OCI-LY7 (cell line): ENCODE data around the gene FLNC. TPM values are rescaled to one million over a fixed set of nuclear protein-coding genes. Genes with fewer than 3 reads are reported as not detected.

ENCODE experiments used
- BruUV-seq: library from RNA; stranded (reverse); fragments of 400-500 nt; replicated peaks from 2 replicates; lab custom pipeline; 2021; lab: Mats Ljungman, UMichigan
- CTCF ChIA-PET: fragments of 300-600 bp; sonication (Branson Sonifier 250); formaldehyde crosslinking; loops from one replicate; lab custom pipeline; 2022; ENCODE audit warnings: antibody characterized with exemption; ENCODE audit not compliant: unreplicated experiment; lab: Charles Lee
- POLR2A ChIA-PET: fragments of 300-600 bp; sonication (Branson Sonifier 250); formaldehyde crosslinking; loops from one replicate; lab custom pipeline; 2022; ENCODE audit warnings: antibody characterized with exemption; lab: Charles Lee
- DNase-seq: peaks from one replicate; pipeline ENCODE4 v3.0.0-alpha.2; 2015; ENCODE audit warnings: low spot score
- H2AFZ ChIP-seq: fragments of 200-600 bp; sonication (generic), shearing (Covaris generic); 2 replicates; pipeline ENCODE4 v1.6.1; 2014; ENCODE audit warnings: mild to moderate bottlenecking, antibody characterized with exemption, low read length, moderate library complexity
- H3K27ac ChIP-seq: fragments of 200-600 bp; sonication (generic); 2 replicates; pipeline ENCODE4 v1.5.1; 2014; ENCODE audit warnings: mixed run types, low read depth, mild to moderate bottlenecking, moderate library complexity, low read length, inconsistent platforms; ENCODE audit not compliant: poor library complexity, severe bottlenecking
- H3K36me3 ChIP-seq: fragments of 200-600 bp; sonication (generic); 2 replicates; pipeline ENCODE4 v1.6.1; 2014; ENCODE audit warnings: mild to moderate bottlenecking, antibody characterized with exemption, low read length, moderate library complexity, mixed read lengths; ENCODE audit not compliant: insufficient read depth
- H3K4me1 ChIP-seq: fragments of 200-600 bp; sonication (generic); 2 replicates; pipeline ENCODE4 v1.5.1; 2014; ENCODE audit warnings: mild to moderate bottlenecking, low read length; ENCODE audit not compliant: insufficient read depth, poor library complexity, severe bottlenecking
- H3K4me2 ChIP-seq: fragments of 200-600 bp; sonication (generic); 2 replicates; pipeline ENCODE4 v1.6.1; 2014; ENCODE audit warnings: mild to moderate bottlenecking, low read length
- H3K4me3 ChIP-seq: fragments of 200-600 bp; sonication (generic); 2 replicates; pipeline ENCODE4 v1.5.1; 2014; ENCODE audit warnings: mild to moderate bottlenecking, low read depth, low read length; ENCODE audit not compliant: poor library complexity, severe bottlenecking
- H3K79me2 ChIP-seq: fragments of 200-600 bp; sonication (generic); 2 replicates; pipeline ENCODE4 v1.6.1; 2016; ENCODE audit warnings: low read depth, mild to moderate bottlenecking, low read length, moderate library complexity, mixed read lengths; ENCODE audit not compliant: insufficient read depth
- H3K9me2 ChIP-seq: fragments of 200-600 bp; sonication (generic); 2 replicates; pipeline ENCODE4 v1.6.1; 2016; ENCODE audit warnings: mild to moderate bottlenecking, low read length, mixed read lengths; ENCODE audit not compliant: insufficient read depth
- H3K9me3 ChIP-seq: fragments of 200-600 bp; sonication (generic); 2 replicates; pipeline ENCODE4 v1.6.1; 2014; ENCODE audit warnings: mild to moderate bottlenecking, mixed run types, low read length, mixed read lengths
- H4K20me1 ChIP-seq: fragments of 200-600 bp; sonication (generic); 2 replicates; pipeline ENCODE4 v1.6.1; 2014; ENCODE audit warnings: mild to moderate bottlenecking, antibody characterized with exemption, low read length, moderate library complexity, mixed read lengths; ENCODE audit not compliant: insufficient read depth
- CTCF ChIP-seq: fragments of 200-600 bp; sonication (generic); conservative IDR thresholded peaks from 2 replicates; pipeline ENCODE4 v1.5.1; 2014; ENCODE audit warnings: mild to moderate bottlenecking, antibody characterized with exemption, low read length, moderate library complexity, mixed read lengths
- EZH2phosphoT487 ChIP-seq: fragments of 200-600 bp; sonication (generic); IDR thresholded peaks from 2 replicates; pipeline ENCODE4 v1.6.1; 2018; ENCODE audit warnings: low read depth, borderline replicate concordance, mild to moderate bottlenecking, mixed run types, antibody characterized with exemption, low read length, moderate library complexity, mixed read lengths
- intact Hi-C: fragments of 100-400 bp; cut with micrococcal nuclease; formaldehyde crosslinking; loops from one replicate; pipeline ENCODE4 v1.10.0; 2022; ENCODE audit not compliant: unreplicated experiment
- total RNA-seq, 2 experiments: library from RNA; depleted of rRNA in 1 of 2; stranded (reverse); fragments of >200 nt in 1 of 2; shearing (Covaris generic) in 1 of 2; gene quantifications; 2 replicates each; pipeline ENCODE4 v1.2.3, GENCODE V29; 2014 to 2022

The FLNC gene
- total RNA-seq, 2 experiments from 2014 or later: 0.03 to 0.06 TPM

- Histone ChIP-seq H3K4me2 (peak overlapping the region; percentile 79), H3K79me2 (no peaks in the 10 kb centered on the region), H3K4me1 (peaks cover 8% of the 10 kb centered on the region), H3K27ac (peak overlapping the region; percentile 30), H3K9me3 (no peaks in the 10 kb centered on the region), H4K20me1 (no peaks in the 10 kb centered on the region), H2AFZ (peak overlapping the region; percentile 99), H3K36me3 (no peaks in the 10 kb centered on the region), H3K4me3 (peak overlapping the region; percentile 64), H3K9me2 (no peaks in the 10 kb centered on the region)
- DNase-seq: peak; percentile 90
- POLR2A ChIA-PET: interaction anchor here (1.0 to 1.4 kb wide), 4 partner anchors 21 to 145 kb away, joined by 3 to 6 read pairs (median 4); partner anchors contain the start of gene ATP6V1F
- CTCF ChIA-PET: interaction anchor here (0.7 to 1.5 kb wide), 5 partner anchors 13 to 212 kb away, joined by 3 to 11 read pairs (median 5); partner anchors contain the start of genes ATP6V1F and GARIN1A
- intact Hi-C loops: loop anchor here (1.0 to 5.0 kb wide), 5 partner anchors 21 to 407 kb away; partner anchors contain the start of genes CCDC136 and METTL2B
- TF ChIP-seq CTCF: peak; percentile 100
- TF ChIP-seq EZH2phosphoT487: no peak
- BruUV-seq: no TSS peak
Observed at GRCh38 chr7:128883622-128884448, 53.6 kb downstream of the FLNC start.

- POLR2A ChIA-PET: interaction anchor here (1.1 to 1.4 kb wide), 3 partner anchors 22 to 83 kb away, joined by 3 to 4 read pairs (median 4); partner anchors contain the start of gene ATP6V1F
- Histone ChIP-seq H3K27ac (no peak overlapping the region), H3K79me2 (no peaks in the 10 kb centered on the region), H3K4me1 (peaks cover 8% of the 10 kb centered on the region), H4K20me1 (no peaks in the 10 kb centered on the region), H3K4me2 (no peak overlapping the region), H3K9me2 (no peaks in the 10 kb centered on the region), H2AFZ (peak overlapping the region; percentile 99), H3K9me3 (no peaks in the 10 kb centered on the region), H3K4me3 (no peak overlapping the region), H3K36me3 (no peaks in the 10 kb centered on the region)
- intact Hi-C loops: loop anchor here (5.0 kb wide), 1 partner anchor 92 kb away; the partner anchor contains the start of gene CCDC136
- no peak for DNase-seq
- TF ChIP-seq EZH2phosphoT487: no peak
- TF ChIP-seq CTCF: no peak
- no TSS peak for BruUV-seq
- CTCF ChIA-PET: interaction anchor here (0.9 to 1.5 kb wide), 3 partner anchors 22 to 213 kb away, joined by 3 to 11 read pairs (median 9); partner anchors contain the start of genes ATP6V1F and GARIN1A
Observed at GRCh38 chr7:128884561-128885369, 54.6 kb downstream of the FLNC start.
